Measurements from ENCODE around the gene AK8.

The AK8 gene

DNA sequence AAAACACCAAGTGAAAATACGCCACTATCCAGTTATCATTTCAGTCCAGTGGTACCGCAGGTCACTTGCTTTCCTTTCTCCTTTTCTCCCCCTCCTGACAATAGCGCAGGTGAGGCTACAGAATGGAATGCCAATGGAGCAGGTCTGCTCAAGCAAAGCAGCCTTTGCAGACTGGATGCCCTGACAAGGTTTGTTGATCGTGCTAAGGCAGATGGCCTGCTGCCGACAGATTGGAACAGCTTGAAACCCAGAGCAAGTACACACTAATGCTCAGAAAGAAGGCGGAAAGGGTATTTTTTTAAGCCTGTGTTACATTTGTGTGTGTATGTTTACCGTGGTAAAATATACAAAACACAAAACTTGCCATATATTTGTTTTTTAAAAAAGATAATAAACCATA lies 20.0 kb upstream of the AK8 start:
- no peak for DNase-seq (ENCODE audit: low read depth)
- TF ChIP-seq, protein P1, sequence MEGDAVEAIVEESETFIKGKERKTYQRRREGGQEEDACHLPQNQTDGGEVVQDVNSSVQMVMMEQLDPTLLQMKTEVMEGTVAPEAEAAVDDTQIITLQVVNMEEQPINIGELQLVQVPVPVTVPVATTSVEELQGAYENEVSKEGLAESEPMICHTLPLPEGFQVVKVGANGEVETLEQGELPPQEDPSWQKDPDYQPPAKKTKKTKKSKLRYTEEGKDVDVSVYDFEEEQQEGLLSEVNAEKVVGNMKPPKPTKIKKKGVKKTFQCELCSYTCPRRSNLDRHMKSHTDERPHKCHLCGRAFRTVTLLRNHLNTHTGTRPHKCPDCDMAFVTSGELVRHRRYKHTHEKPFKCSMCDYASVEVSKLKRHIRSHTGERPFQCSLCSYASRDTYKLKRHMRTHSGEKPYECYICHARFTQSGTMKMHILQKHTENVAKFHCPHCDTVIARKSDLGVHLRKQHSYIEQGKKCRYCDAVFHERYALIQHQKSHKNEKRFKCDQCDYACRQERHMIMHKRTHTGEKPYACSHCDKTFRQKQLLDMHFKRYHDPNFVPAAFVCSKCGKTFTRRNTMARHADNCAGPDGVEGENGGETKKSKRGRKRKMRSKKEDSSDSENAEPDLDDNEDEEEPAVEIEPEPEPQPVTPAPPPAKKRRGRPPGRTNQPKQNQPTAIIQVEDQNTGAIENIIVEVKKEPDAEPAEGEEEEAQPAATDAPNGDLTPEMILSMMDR (IDR thresholded peaks at IDR 0.05; ENCODE audit: low read length, missing control alignments) = no peak
- no peak overlapping the region for H3K4me3 ChIP-seq (replicated peaks; ENCODE audit: low read depth, low read length)

DNA sequence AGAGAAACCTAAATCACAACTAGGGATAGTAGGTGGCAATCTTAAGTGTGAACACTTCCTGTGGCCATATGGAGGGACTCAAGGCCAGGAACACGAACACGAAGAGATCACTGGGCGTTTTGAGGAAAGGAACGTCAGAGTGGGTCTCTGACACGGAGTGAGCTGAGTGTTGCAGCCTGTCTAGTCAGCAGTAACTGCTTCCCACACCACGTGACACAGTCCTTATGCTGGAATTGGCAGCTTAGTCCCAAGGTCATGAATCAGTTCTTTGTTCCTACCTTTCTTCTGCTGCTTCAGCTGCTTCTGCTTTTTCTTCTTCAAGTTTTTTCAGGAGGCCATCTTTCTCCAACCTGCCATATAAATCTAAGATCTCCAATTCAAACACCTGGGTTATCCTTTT lies 18.8 kb upstream of the AK8 start:
- TF ChIP-seq, protein P1 (IDR thresholded peaks at IDR 0.05; ENCODE audit: low read length, missing control alignments) = no peak
- no peak overlapping the region for H3K4me3 ChIP-seq (replicated peaks; ENCODE audit: low read depth, low read length)
- DNase-seq (ENCODE audit: low read depth) = peak; percentile 26

- TF ChIP-seq, protein P1 (IDR thresholded peaks at IDR 0.05; ENCODE audit: low read length, missing control alignments) = no peak
- no peak for DNase-seq (ENCODE audit: low read depth)
- no peak overlapping the region for H3K4me3 ChIP-seq (replicated peaks; ENCODE audit: low read depth, low read length)
Measured at GRCh38 chr9:132896264-132896663, 18.2 kb upstream of the AK8 start.

GRCh38 chr9:132894862-132895835 lies 17.1 kb upstream of the AK8 start:
- no peak for DNase-seq (ENCODE audit: low read depth)
- TF ChIP-seq, protein P1 (IDR thresholded peaks at IDR 0.05; ENCODE audit: low read length, missing control alignments) = no peak

DNA sequence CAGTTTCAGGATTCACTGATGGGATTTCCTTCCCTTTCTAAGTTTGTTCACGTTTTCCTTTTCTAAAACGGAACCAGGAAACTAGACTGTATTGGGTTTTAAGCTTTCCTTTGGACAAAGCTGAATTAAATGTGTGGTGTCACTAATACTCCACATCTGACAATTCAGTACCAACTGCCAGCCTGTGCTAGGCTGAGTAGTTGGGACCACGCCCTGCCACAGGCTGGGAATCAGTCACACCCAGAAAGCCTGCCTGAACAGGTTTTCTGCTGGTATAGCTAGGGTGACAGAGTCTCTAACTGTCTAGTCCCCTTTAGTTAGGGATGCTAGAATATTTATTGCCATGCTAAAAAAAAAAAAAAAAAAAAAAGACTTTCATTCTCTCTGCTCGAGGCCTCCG lies 16.3 kb upstream of the AK8 start:
- TF ChIP-seq, protein P1 (IDR thresholded peaks at IDR 0.05; ENCODE audit: low read length, missing control alignments) = no peak
- H3K4me3 ChIP-seq (replicated peaks; ENCODE audit: low read depth, low read length) = no peak overlapping the region
- no peak for DNase-seq (ENCODE audit: low read depth)

More at GRCh38 chr9:132894862-132895835, 17.1 kb upstream of the AK8 start:
- H3K4me3 ChIP-seq (replicated peaks; ENCODE audit: low read depth, low read length) = no peak overlapping the region

- no peak overlapping the region for H3K4me3 ChIP-seq (replicated peaks; ENCODE audit: low read depth, low read length)
- no peak for DNase-seq (ENCODE audit: low read depth)
Measured at GRCh38 chr9:132892400-132892799, 14.3 kb upstream of the AK8 start.

More at GRCh38 chr9:132892400-132892799, 14.3 kb upstream of the AK8 start:
- TF ChIP-seq, protein P1 (IDR thresholded peaks at IDR 0.05; ENCODE audit: low read length, missing control alignments) = no peak
